Mononuclear cell (primary cell): ENCODE data around the gene SPATS2L. TPM values are rescaled to one million over a fixed set of nuclear protein-coding genes. Genes with fewer than 3 reads are reported as not detected.

ENCODE experiments used
- H3K27me3 ChIP-seq: 2 replicates; pipeline ENCODE4 v1.6.0; 2011; ENCODE audit warnings: low read length, control low read depth; ENCODE audit not compliant: insufficient read depth
- H3K4me1 ChIP-seq: 2 replicates; pipeline ENCODE4 v1.5.1; 2011; ENCODE audit warnings: mild to moderate bottlenecking, low read length, control low read depth; ENCODE audit not compliant: insufficient read depth
- H3K4me3 ChIP-seq: 2 replicates; pipeline ENCODE4 v1.5.1; 2011; ENCODE audit warnings: mild to moderate bottlenecking, low read length, moderate library complexity
- H3K9me3 ChIP-seq: 2 replicates; pipeline ENCODE4 v1.5.1; 2011; ENCODE audit warnings: low read depth, mild to moderate bottlenecking, control low read depth, low read length
- total RNA-seq: library from RNA; depleted of rRNA; stranded (reverse); fragments of >200 nt; gene quantifications from one replicate; pipeline ENCODE4 v1.2.3, GENCODE V29; 2012

Gene SPATS2L
- total RNA-seq, 1 donor = 3.5 TPM

DNA sequence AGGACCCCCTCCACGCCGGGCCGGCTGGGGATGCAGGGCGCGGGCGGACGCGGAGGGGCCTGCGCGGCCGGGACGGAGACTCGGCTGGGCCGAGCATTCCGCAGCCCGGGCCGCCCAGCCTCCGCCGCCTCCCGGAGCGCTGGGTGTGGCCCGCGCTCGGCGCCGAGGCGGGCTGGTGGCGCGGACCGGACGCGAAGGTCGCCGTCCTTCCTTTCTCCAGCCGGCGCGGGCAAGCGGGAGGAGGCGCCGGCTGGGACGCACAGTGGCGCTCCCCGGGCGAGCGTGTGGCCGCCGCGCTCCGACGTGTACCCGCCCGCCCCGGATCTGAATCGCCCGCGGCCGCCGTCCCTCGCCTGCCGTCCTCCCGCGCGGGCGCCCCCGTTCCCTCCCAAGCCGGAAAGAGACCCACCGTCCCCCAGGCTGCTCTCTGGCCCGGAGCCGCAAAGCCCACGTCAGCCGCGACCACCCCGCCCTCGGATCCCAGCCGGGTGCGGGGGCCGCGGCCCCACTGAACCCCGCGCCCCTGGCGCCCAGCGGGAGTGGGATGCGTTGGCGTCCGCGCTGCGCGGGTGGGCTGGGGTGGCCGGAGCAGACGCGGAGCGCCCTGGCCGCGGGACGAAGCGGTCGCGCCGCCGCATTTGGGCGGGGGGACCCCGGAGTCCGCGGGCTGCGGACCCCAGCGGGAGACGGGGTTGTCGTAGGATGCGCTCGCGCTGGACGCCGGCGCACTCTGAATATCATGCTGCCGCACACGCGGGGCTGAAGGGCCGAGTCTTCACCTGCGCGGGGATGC is 634 bp downstream of the SPATS2L start:
- Histone ChIP-seq H3K4me1 (peaks cover 13% of the 10 kb centered on the region), H3K27me3 (peaks cover 24% of the 10 kb centered on the region), H3K9me3 (no peaks in the 10 kb centered on the region), H3K4me3 (peak overlapping the region; percentile 52)

DNA sequence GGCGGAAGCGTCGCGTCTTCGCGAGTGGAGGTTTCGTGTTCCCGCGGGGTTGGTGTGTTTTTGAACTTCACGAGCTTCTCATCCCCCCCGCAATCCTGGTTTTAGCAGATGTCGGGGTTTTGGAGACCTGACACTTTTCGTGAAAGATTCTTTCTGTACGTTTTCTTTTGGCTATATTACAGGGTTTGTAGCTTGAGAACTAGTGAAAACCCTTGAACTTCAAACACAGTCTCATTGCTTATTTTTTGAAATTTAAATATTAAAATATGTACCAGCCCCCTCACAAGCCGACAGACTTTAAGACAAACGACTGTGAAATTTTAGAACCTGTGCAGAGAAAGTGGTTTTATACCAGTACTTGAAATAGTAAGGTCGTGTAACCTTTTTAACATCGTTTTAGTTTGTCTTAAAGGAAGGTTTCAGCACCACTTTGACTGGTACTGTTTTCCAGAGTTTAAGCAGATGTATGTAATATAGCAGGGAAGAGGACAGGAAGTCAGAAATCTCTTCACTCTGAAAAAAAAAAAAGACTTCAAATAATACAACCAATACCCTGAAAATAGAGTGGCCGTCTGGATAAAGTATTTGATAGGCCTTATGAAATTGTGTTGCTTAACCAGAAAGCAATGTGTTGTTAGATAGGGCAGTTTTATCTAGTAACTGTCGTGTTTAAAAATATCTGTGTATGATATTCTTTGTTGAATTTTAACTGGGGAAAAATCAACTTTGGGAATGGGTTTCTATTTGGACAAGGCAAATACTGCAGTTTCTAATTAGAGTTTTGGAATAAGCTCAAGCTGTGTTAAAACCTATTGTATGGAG is 1.4 kb downstream of the SPATS2L start:
- Histone ChIP-seq H3K4me3 (peak overlapping the region; percentile 52), H3K27me3 (peaks cover 25% of the 10 kb centered on the region), H3K9me3 (no peaks in the 10 kb centered on the region), H3K4me1 (peaks cover 13% of the 10 kb centered on the region)

DNA sequence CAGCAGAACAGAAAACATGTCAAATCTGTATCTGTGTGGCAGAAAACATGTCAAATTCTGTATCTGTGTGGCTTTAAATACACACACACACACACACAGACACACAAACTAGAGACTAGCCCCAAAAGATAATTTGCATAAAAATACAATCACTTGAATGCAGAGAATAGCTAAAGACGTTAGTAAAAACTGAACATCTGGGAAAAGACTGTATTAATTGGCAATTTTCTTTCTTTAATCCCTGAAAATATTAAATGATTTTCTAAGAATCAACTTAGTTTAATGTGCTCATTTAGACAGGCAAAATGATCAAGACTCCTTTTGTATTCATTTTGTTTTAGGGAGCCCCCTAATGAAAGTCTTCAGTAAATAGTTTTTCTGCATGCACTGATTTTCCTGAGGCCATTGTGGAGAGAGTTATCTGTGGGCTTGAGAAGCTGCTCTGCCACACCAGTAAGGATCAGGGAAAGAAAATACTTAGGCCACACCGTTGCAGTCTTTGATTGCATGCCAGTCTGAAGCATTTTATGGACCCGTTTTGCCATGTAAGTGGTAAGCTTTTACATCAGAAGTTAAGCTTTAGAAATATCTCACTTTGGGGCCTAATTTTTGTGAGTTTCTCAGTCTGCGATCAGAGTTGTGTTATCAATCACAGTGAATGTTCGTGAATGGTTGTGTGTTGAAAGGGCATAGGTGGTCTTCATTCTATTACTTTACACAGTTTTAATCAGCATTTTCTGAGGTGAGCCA is 2.2 kb downstream of the SPATS2L start:
- no peak overlapping the region for H3K4me3 ChIP-seq
- H3K27me3 ChIP-seq = peaks cover 25% of the 10 kb centered on the region
- H3K4me1 ChIP-seq = peaks cover 13% of the 10 kb centered on the region
- H3K9me3 ChIP-seq = no peaks in the 10 kb centered on the region

DNA sequence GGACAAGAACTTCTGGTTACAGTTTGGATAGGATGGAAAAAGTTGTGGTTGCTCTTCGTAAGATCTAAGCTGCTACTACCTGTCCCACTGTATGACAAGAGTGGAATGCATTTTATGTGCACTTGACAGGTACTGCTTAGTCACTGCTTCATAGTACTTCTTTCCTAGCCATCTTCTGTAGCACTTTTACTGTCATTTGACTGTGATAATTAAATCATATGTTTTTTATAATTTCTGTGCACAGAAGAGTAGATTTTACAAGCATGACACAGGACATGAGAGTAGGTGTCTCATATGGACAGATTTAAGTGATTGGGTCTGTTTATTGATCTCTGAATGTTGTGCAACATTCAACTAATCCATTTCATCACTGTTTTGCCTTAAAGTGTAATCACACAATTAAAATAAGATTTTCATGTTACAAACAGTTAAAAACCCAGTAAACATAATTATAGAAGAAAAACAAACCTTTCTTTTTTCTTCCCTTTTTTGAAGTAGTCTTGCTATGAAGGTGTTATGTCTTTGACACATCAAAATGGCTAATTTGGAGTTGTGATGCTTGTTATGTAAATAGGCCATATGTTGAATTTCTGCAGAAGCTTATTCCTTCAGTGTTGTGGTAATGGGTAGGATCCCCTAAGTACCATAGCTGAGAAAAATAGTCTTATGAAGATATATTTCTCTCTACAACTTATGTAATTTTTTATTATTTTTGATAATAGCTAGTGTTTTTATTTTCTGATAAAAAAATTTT is 3.0 kb downstream of the SPATS2L start:
- Histone ChIP-seq H3K4me1 (peaks cover 13% of the 10 kb centered on the region), H3K4me3 (no peak overlapping the region), H3K27me3 (peaks cover 25% of the 10 kb centered on the region), H3K9me3 (no peaks in the 10 kb centered on the region)

DNA sequence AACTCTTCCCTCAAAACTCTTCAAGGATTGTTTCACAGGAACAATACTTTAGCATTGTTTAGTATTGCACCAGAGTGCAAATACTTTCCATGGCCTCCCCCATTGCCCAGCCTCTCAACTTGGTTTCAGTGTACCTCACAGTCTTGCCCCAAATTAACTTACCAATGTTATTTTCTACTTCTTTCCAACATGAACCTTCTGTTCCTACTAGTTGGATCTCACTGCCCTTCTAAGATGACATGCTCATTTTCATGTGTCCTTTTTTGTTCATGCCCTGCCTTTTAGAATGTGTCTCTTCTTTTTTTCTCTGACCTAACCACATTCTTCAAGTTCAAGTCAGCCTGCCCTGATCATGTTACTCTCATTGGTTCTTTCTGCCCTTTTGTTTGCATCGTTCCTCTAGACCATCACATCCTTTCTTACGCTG is 4.1 kb downstream of the SPATS2L start:
- Histone ChIP-seq H3K4me3 (no peak overlapping the region), H3K4me1 (peaks cover 13% of the 10 kb centered on the region), H3K9me3 (no peaks in the 10 kb centered on the region)

DNA sequence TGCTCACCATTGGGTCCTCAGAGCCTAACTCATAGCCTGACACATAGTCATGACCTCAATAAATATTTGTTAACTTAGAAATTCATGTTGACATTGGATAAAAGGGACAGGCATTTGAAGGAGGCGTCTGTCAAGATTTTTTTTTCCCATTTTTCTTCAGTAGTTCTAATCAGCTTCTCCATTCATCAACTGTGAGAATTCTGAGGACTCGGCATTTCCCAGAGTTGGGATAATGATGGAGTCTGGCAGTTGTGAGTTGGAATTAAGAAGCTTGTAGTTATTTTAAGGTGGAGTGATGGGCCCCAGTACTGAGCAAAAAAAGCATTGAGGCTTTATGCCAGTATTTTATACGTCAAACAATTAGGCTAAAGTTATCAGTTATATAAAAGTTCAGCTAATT is 4.6 kb downstream of the SPATS2L start:
- Histone ChIP-seq H3K9me3 (no peaks in the 10 kb centered on the region), H3K27me3 (peaks cover 15% of the 10 kb centered on the region), H3K4me3 (no peak overlapping the region), H3K4me1 (peaks cover 9% of the 10 kb centered on the region)

More for the DNA sequence above, 4.1 kb downstream of the SPATS2L start:
- peaks cover 19% of the 10 kb centered on the region for H3K27me3 ChIP-seq

DNA sequence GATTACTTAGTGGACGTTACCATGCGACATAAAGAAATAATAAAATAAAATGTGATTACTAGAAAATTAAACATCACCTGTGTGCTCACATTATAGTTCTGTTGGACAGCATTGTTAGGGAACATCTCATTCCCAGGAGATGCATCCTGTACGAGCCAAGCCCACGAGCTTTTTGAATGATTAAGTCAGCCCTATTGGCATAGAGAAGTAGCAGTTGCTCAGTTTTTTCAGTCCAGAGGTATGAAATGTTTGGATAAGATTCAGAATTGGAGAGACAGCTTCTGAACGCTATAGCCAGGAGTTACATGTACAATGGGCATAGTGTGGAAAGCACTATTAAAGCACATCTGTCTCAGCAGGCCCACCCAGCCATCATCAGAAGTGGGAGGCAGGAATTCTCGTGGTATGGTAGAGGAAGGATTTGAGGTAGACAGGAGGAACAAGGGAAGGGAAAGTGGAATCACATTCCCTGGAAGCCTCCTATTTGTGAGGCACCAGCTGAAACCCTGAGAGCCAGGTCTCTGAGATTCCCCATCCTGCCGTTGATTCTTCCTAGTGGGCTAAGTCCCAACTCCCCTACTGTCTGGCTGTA is 8.6 kb downstream of the SPATS2L start:
- Histone ChIP-seq H3K4me1 (no peaks in the 10 kb centered on the region), H3K4me3 (no peak overlapping the region), H3K9me3 (no peaks in the 10 kb centered on the region), H3K27me3 (peaks cover 4% of the 10 kb centered on the region)

DNA sequence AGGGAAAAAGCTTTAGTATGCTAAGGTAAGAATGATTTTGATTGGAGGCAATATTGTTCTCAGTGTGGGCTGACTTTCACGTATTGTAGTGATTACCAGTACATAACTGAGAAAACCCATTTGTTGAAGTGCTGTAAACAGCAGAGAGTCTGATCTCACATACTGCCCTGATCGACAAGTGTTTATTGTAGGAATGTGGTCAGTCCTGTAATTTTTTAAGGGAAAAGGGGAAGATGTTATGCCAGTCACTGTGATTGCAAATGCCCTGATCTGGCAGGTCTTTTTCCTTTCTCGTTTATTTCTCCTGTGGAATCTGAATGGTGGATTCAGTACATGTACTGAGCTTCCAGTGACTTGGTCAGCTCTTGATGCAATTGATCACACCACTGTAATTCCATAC is 11.5 kb downstream of the SPATS2L start:
- Histone ChIP-seq H3K4me1 (no peaks in the 10 kb centered on the region), H3K4me3 (no peak overlapping the region), H3K27me3 (no peaks in the 10 kb centered on the region), H3K9me3 (no peaks in the 10 kb centered on the region)

DNA sequence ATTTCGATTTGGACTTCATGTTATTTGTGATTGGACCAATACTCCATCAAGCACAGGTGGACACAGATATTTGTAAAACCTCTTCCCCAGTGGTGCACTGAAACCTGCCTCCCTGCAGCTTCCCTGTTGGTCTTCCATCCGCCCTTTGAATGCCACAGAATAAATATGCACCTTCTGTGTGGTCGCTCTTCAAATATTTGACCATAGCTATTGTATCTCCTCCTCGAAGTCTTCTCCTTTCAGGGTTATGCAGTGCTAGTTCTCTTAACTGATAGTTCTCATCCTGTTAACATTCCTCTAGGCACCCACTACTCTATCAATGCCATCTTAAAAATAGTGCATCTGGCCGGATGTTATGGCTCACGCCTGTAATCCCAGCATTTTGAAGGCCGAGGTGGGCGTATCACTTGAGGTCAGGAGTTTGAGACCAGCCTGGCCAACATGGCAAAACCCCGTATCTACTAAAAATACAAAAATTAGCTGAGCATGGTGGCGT is 12.5 kb downstream of the SPATS2L start:
- Histone ChIP-seq H3K9me3 (no peaks in the 10 kb centered on the region), H3K27me3 (no peaks in the 10 kb centered on the region), H3K4me3 (no peak overlapping the region), H3K4me1 (no peaks in the 10 kb centered on the region)

DNA sequence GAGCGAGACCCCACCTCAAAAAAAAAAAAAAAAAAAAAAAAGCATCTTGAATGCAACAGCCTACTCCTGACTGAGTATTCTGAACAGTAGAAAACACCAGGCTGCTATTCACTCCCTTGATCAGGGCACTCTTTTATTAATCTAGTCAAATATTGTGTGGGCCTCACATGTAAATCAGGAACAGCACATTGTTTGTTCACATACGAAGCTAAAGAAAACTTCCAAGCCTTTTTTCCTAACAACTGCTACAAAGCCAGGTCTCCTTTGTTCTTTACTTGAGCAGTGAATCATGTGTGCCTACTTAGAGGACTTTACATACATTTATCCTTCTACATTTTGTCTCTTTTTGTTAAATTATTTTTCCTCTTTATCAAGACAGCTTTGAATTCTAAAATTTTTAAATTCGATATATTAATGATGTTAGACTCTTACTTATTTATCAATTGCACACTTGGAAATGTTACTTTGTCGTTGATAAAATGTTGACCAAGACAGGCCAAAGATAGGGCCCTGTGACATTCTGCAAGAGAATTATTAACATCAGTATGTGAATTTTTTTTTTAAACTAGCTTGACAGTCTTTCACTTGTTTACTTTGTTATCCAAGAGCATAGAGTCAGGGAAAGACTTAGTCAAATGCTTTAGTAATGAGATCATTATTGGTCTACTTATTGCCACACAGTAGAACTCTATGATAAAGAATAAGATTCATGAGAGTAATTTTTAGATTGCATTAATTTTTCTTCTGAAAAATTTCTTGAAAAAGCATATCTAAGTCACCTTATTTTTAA is 13.2 kb downstream of the SPATS2L start:
- H3K27me3 ChIP-seq = no peaks in the 10 kb centered on the region
- no peaks in the 10 kb centered on the region for H3K4me1 ChIP-seq
- no peak overlapping the region for H3K4me3 ChIP-seq
- no peaks in the 10 kb centered on the region for H3K9me3 ChIP-seq

DNA sequence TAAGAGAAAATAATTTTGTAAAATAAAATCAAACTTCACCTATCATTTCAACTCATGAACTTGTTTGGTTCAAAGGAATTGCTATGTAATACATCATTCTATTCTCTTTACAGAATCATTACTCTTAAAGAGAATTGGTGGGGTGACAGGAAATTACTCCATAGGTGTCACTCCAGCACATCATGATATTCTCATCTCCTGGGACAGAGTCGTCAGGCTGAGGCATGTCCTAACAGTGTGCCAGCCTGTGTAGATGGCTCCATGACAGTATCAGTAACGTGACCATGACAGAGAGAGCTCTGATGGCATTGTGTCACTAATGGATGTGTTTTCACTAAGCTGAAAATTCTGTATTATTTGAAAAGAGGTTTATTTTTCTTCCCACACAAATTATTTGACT is 13.9 kb downstream of the SPATS2L start:
- Histone ChIP-seq H3K4me3 (no peak overlapping the region), H3K9me3 (no peaks in the 10 kb centered on the region), H3K27me3 (no peaks in the 10 kb centered on the region), H3K4me1 (no peaks in the 10 kb centered on the region)

DNA sequence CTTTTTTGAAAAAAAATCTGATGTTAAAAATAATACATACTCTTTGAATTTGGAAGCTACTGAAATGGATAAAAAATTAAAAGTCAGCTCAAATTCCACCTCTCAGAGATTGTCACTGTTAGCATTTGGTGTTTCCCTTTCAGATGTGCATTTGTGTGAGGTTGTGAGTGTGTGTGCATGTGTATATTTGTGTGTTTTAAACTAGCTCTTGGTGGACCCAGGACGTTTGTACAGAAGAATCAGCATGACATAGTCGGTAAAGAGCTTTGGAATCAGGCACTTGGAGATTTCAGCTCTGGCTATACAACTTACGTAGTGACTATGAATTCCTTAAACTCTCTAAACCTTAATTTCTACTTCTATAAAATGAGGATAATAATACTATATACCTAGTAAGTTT is 14.5 kb downstream of the SPATS2L start:
- H3K4me1 ChIP-seq = no peaks in the 10 kb centered on the region
- no peak overlapping the region for H3K4me3 ChIP-seq
- no peaks in the 10 kb centered on the region for H3K27me3 ChIP-seq
- H3K9me3 ChIP-seq = no peaks in the 10 kb centered on the region

DNA sequence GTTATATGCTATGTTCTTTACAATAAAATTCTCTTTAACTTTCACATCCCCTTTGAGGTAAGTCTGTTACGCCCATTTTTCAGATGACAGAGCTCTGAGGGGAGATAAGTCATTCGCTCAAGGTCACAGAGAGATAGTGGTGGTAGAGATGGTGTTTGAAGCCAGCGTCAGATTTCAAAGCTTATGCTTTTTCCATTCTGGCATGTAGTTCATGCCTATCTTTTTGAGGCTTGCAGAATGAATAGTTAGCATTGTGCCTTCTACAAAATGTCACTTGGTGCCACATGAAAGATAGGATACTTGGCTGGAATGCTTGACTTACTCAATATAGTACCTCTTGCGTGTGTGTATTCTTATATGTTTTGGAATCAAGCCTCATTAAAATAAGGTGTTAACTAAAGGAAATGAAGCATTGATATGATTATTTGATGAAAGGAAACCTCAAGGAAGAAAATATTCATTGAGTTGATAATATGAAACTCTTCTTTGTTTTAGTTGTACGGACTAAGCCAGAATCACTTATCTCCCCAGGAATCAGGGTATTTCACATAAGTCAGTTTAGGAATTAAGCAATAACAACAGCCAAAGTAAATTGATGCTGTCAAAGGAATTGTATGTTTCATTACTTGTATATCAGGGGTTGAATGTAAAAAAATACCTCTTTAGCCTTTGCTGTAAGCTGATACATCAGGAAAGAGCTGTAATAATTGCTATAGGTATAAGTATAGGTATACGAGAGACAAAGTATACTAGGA is 15.5 kb downstream of the SPATS2L start:
- no peaks in the 10 kb centered on the region for H3K27me3 ChIP-seq

More for the DNA sequence above, 15.5 kb downstream of the SPATS2L start:
- Histone ChIP-seq H3K9me3 (no peaks in the 10 kb centered on the region), H3K4me3 (no peak overlapping the region), H3K4me1 (no peaks in the 10 kb centered on the region)
